22Rv1 (cell line): ENCODE measurements around the gene DDX39A.

Source experiments
- H3K27ac ChIP-seq: fragments of 450-650 bp; 2 replicates; pipeline ENCODE4 v1.5.1; 2017
- ZFX ChIP-seq: fragments of 450-650 bp; IDR thresholded peaks from 2 replicates; pipeline ENCODE4 v1.6.1; 2017; ENCODE audit warnings: antibody characterized with exemption, borderline replicate concordance
- TF ChIP-seq, protein P1 (sequence below): fragments of 450-650 bp; IDR thresholded peaks from 2 replicates; pipeline ENCODE4 v1.5.1; 2017; ENCODE audit warnings: mild to moderate bottlenecking

The DDX39A gene

DNA sequence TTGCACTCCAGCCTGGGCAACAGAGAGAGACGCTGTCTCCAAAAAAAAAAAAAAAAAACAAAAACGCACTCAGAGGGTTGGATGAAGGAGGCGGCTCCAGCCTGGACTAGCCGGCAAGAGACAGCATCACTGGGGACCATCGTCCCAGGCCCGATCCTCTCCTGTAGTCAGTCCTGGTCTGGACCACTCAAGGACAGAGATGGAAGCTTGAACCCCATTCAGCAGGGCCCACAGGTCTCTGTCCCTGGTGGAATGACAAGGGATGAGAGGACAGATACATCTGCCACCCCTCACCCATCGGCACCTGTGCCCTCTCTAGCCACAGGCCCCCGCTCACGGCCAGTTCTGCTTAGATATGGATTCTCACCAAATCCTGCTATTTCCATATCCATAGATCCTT is 23.9 kb downstream of the DDX39A start:
- no peak overlapping the region for H3K27ac ChIP-seq
- TF ChIP-seq, protein P1, sequence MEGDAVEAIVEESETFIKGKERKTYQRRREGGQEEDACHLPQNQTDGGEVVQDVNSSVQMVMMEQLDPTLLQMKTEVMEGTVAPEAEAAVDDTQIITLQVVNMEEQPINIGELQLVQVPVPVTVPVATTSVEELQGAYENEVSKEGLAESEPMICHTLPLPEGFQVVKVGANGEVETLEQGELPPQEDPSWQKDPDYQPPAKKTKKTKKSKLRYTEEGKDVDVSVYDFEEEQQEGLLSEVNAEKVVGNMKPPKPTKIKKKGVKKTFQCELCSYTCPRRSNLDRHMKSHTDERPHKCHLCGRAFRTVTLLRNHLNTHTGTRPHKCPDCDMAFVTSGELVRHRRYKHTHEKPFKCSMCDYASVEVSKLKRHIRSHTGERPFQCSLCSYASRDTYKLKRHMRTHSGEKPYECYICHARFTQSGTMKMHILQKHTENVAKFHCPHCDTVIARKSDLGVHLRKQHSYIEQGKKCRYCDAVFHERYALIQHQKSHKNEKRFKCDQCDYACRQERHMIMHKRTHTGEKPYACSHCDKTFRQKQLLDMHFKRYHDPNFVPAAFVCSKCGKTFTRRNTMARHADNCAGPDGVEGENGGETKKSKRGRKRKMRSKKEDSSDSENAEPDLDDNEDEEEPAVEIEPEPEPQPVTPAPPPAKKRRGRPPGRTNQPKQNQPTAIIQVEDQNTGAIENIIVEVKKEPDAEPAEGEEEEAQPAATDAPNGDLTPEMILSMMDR, result no peak

GRCh38 chr19:14394167-14394566 is 25.0 kb downstream of the DDX39A start:
- H3K27ac ChIP-seq, result no peak overlapping the region
- TF ChIP-seq ZFX, result no peak
- TF ChIP-seq, protein P1, result no peak

DNA sequence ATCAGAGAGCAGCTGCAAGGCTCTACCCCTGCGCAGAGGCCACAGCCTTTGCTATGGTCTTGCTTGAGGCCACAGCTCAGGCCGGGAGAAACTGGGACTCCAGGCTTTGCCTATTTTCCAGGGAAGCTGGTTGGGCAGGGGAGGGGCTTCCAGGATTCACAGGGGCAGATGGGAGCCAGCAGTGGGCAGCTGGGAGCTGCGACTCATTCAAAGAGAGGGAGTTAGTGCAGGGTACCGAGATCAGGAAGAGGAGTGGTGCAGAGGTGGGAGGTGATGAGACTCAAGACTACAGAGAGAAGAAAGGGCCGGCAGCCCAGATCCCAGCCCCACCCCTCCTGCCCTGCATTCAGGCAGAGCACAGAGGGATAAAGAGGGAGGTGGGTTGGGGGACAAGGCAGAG is 25.8 kb downstream of the DDX39A start:
- no peak overlapping the region for H3K27ac ChIP-seq
- no peak for TF ChIP-seq ZFX
- TF ChIP-seq, protein P1, result no peak

DNA sequence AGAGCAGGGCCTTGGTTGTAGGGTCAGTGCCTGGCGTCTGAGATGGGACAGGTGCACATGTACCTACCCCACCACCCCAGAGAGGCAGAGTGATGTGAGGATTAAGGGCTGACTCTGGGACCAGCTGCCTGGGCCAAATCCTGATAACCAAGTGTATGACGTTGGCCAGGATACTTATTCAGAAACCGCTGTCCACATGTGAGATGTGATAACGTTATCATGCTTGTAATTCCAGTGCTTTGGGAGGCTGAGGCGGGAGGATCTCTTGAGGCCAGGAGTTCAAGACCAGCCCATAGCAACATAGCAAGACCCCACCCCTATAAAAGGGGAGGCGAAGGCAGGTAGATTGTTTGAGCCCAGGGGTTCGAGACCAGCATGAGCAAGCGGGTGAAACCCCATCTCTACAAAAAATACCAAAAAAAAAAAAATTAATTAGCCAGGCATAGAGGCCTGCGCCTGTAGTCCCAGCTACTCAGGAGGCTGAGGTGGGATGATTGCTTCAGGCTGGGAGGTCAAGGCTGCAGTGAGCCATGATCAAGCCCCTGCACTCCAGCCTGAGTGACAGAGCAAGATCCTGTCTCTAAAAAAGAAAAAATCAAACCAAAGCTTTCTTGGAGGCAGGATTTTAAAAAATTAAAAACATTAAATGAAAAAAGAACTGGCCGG is 27.9 kb downstream of the DDX39A start:
- TF ChIP-seq, protein P1, result no peak
- TF ChIP-seq ZFX, result no peak
- H3K27ac ChIP-seq, result no peak overlapping the region

DNA sequence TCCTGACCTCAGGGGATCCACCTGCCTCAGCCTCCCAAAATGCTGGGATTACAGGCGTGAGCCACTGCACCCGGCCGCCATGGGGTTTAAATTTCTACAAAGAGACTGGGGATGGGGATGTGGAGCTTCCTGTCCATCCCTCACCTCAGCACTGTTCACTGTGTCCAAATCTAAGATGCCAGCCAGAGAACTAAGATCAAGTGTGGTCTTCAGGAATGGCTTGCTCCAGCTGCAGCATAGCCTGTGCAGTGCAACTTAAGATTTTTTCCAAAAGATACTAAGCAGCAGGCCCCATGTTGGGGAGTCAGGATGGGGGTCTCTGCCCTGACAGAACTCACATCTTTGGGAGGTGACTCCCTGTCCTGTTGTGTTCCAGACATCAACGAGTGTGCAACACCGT is 28.6 kb downstream of the DDX39A start:
- H3K27ac ChIP-seq, result no peak overlapping the region
- TF ChIP-seq ZFX, result no peak

DNA sequence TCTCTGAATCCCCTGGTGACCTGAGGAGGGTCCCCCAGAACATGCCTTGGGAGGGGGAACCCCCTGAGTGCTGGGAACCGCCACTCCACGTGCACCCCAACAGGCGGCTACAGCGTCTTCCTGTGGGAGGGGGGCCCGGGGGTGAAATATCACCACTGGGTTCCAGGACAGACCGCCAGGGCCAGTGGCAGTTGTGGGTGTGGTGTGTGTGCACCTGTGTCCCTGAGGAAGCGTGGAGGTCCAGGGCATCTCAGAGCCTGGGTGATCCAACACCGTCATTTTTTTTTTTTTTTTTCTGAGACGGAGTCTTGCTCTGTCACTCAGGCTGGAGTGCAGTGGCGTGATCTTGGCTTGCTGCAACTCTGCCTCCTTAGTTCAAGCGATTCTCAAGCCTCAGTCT is 33.6 kb downstream of the DDX39A start:
- no peak overlapping the region for H3K27ac ChIP-seq
- no peak for TF ChIP-seq ZFX
- TF ChIP-seq, protein P1, result no peak

- TF ChIP-seq, protein P1, result no peak
- TF ChIP-seq ZFX, result no peak
- no peak overlapping the region for H3K27ac ChIP-seq
Observed at GRCh38 chr19:14383661-14384555, 35.2 kb downstream of the DDX39A start.
